GM21367 (cell line): ENCODE measurements around the gene UXT.

Source experiments
- ATAC-seq: cut with Tn5 transposase; IDR thresholded peaks from one replicate; pipeline ENCODE4 v1.9.1; 2021; ENCODE audit not compliant: unreplicated experiment

UXT gene

GRCh38 chrX:47649781-47650163 is 9.2 kb downstream of the UXT start:
- ATAC-seq: no peak

GRCh38 chrX:47649271-47649670 is 9.7 kb downstream of the UXT start:
- no peak for ATAC-seq

- ATAC-seq: no peak
These were observed 10.6 kb downstream of the UXT start for GRCh38 chrX:47648376-47648775.

- ATAC-seq: no peak
These were observed 12.3 kb downstream of the UXT start for GRCh38 chrX:47646636-47647035.

- no peak for ATAC-seq
These were observed 13.4 kb downstream of the UXT start for GRCh38 chrX:47645530-47645929.

GRCh38 chrX:47644557-47645091 is 14.4 kb downstream of the UXT start:
- ATAC-seq: no peak

GRCh38 chrX:47643926-47644325 is 15.1 kb downstream of the UXT start:
- no peak for ATAC-seq

- ATAC-seq: no peak
These were observed 20.2 kb downstream of the UXT start for GRCh38 chrX:47638816-47639215.

GRCh38 chrX:47637546-47638195 is 21.3 kb downstream of the UXT start:
- ATAC-seq: peak; percentile 78

- no peak for ATAC-seq
These were observed 24.0 kb downstream of the UXT start for GRCh38 chrX:47634871-47635575.

- no peak for ATAC-seq
These were observed 25.0 kb downstream of the UXT start for GRCh38 chrX:47633689-47634590.

- no peak for ATAC-seq
These were observed 26.3 kb downstream of the UXT start for GRCh38 chrX:47632666-47633065.

- ATAC-seq: no peak
These were observed 27.3 kb downstream of the UXT start for GRCh38 chrX:47631676-47632075.

GRCh38 chrX:47629419-47630200 is 29.4 kb downstream of the UXT start, which contains the start of gene CFP:
Gene CFP (minus strand): TSS chrX:47629930. CDS start chrX:47629844, 86 bp downstream.
- ATAC-seq: no peak

- ATAC-seq: no peak
These were observed 30.0 kb downstream of the UXT start for GRCh38 chrX:47628982-47629381.

- ATAC-seq: no peak
These were observed 33.6 kb downstream of the UXT start for GRCh38 chrX:47625365-47625764.

GRCh38 chrX:47623540-47624027 is 35.4 kb downstream of the UXT start:
- ATAC-seq: no peak

- no peak for ATAC-seq
These were observed 37.1 kb downstream of the UXT start for GRCh38 chrX:47621851-47622250.

- ATAC-seq: no peak
These were observed 38.7 kb downstream of the UXT start for GRCh38 chrX:47620303-47620685.

- no peak for ATAC-seq
These were observed 39.3 kb downstream of the UXT start, which contains the start of gene SYN1 for GRCh38 chrX:47619486-47620302. Gene SYN1 (minus strand): TSS chrX:47619857. CDS start chrX:47619728, 129 bp downstream.
